Measurements from ENCODE around the gene NCKAP5L.

NCKAP5L gene

DNA sequence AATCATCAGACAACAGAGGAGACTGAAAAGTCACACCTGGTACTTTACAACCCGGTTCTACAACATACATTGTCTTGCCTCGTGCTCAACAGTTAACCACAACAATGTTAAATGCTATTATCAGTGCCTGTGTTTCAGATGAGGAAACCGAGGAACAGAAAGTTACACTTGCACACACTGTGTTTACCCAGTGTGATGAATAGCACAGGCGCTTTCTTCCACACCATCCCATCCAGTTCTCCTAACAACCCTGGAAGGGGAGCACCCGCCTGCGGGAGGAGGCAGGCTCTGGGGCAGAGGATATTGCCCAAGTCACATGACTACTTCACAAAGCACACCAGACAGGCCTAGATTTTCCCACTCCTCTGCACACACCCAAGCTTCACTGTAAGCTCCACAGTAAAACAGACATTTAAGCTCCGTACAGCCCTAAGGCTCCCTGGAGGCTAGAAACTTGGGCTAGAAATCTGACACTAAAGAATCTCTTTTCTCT is 21.8 kb downstream of the NCKAP5L start:
- Histone ChIP-seq H3K36me3 (ENCODE audit: low read depth) (peaks cover 6% of the 10 kb centered on the region; the same call in 1 of the 2 replicates), H3K4me3 (ENCODE audit: severe bottlenecking) (no peak overlapping the region), H3K4me1 (ENCODE audit: insufficient read depth, poor library complexity, severe bottlenecking) (no peaks in the 10 kb centered on the region), H3K27ac (ENCODE audit: poor library complexity, severe bottlenecking) (no peak overlapping the region), H3K27me3 (ENCODE audit: insufficient read depth, poor library complexity, severe bottlenecking) (no peaks in the 10 kb centered on the region), H3K9me3 (ENCODE audit: severe bottlenecking) (no peaks in the 10 kb centered on the region)
- ATAC-seq (ENCODE audit: low read depth): no peak
- TF ChIP-seq, protein P1, sequence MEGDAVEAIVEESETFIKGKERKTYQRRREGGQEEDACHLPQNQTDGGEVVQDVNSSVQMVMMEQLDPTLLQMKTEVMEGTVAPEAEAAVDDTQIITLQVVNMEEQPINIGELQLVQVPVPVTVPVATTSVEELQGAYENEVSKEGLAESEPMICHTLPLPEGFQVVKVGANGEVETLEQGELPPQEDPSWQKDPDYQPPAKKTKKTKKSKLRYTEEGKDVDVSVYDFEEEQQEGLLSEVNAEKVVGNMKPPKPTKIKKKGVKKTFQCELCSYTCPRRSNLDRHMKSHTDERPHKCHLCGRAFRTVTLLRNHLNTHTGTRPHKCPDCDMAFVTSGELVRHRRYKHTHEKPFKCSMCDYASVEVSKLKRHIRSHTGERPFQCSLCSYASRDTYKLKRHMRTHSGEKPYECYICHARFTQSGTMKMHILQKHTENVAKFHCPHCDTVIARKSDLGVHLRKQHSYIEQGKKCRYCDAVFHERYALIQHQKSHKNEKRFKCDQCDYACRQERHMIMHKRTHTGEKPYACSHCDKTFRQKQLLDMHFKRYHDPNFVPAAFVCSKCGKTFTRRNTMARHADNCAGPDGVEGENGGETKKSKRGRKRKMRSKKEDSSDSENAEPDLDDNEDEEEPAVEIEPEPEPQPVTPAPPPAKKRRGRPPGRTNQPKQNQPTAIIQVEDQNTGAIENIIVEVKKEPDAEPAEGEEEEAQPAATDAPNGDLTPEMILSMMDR (IDR thresholded peaks at IDR 0.05; ENCODE audit: poor library complexity, severe bottlenecking): no peak
- DNase-seq (ENCODE audit: low spot score): no peak

DNA sequence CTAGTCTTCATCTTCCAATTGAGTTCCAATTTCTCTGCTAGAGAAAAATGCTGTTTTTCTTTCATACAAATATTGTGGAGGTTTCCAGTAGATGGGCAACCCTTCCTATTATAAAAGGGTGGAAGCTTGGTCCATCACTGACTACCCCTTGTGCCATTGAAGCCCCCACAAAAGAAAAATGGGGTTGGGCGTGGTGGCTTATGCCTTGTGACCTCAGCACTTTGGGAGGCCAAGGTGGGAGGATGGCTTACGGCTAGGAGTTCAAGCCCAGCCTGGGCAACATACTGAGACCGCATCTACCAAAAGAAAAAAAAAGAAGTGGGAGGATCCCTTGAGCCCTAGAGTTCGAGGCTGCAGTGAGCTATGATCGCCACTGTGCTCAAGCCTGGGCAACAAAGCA is 22.8 kb downstream of the NCKAP5L start:
- ATAC-seq (ENCODE audit: low read depth) (no peak), DNase-seq (ENCODE audit: low spot score) (no peak)
- no peak overlapping the region for H3K4me3 ChIP-seq (ENCODE audit: severe bottlenecking)
- H3K9me3 ChIP-seq (ENCODE audit: severe bottlenecking): no peaks in the 10 kb centered on the region
- TF ChIP-seq, protein P1 (IDR thresholded peaks at IDR 0.05; ENCODE audit: poor library complexity, severe bottlenecking): no peak
- H3K27me3 ChIP-seq (ENCODE audit: insufficient read depth, poor library complexity, severe bottlenecking): no peaks in the 10 kb centered on the region
- no peak overlapping the region for H3K27ac ChIP-seq (ENCODE audit: poor library complexity, severe bottlenecking)
- peaks cover 6% of the 10 kb centered on the region; the same call in 1 of the 2 replicates for H3K36me3 ChIP-seq (ENCODE audit: low read depth)
- H3K4me1 ChIP-seq (ENCODE audit: insufficient read depth, poor library complexity, severe bottlenecking): no peaks in the 10 kb centered on the region

DNA sequence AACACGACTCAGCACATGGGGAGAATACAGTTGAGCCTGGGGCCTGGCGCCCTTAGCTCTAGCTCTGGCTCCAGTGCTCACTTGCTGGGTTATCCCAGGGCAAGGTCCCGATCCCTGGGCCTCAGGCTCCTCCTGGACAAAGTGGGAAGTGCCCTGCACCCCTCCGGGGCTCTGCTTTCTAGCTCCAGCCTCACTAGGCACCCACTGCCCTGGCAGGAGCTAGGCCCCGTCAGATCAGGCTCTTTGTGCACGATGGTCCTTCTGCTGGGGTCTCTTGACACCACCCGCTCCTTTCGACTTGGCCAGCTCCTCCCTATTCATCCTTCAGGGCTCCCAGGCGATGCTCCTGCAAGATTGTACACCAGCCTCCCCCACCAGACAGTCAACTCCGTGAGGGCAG is 23.4 kb downstream of the NCKAP5L start:
- peaks cover 6% of the 10 kb centered on the region; the same call in 1 of the 2 replicates for H3K36me3 ChIP-seq (ENCODE audit: low read depth)
- TF ChIP-seq, protein P1 (IDR thresholded peaks at IDR 0.05; ENCODE audit: poor library complexity, severe bottlenecking): no peak
- no peak overlapping the region for H3K27ac ChIP-seq (ENCODE audit: poor library complexity, severe bottlenecking)
- H3K9me3 ChIP-seq (ENCODE audit: severe bottlenecking): no peaks in the 10 kb centered on the region
- no peaks in the 10 kb centered on the region for H3K27me3 ChIP-seq (ENCODE audit: insufficient read depth, poor library complexity, severe bottlenecking)
- ATAC-seq (ENCODE audit: low read depth) (no peak), DNase-seq (ENCODE audit: low spot score) (no peak)
- H3K4me1 ChIP-seq (ENCODE audit: insufficient read depth, poor library complexity, severe bottlenecking): no peaks in the 10 kb centered on the region
- H3K4me3 ChIP-seq (ENCODE audit: severe bottlenecking): no peak overlapping the region

DNA sequence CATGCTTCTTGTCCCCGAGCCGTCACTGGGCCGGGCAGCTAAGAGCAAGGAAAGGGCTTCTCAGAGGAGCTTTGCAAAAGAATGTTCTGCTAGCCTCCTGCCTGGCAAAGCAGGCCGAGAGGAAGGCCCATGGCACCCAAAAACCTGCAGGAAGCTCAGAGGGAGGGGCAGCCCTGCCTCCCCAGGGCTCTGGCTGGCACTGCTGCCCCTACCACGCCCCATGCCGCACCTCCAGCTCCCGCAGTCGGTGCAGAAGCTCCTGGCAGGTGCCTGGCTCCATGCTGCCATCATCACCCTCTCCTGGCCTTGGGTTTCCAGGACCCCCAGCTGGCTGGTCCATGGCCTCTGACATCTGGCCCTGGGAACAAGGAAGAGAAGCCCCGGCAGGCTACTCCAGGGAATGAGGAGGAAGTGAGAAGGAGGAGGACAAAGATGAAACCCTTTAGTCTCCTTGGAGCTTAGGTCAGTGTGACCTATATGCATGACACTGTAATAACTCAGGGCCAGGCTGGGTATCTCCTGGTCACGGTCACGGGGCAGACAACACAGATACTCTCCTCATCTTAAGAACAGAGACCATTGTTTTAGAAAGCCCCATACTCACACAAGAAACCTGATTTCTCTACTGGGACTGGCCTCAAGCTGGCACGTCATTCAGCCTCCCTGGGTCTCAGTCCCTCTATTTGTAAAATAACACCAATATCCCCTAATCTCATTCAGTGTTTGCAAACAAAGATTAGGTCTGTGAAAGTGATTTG is 24.3 kb downstream of the NCKAP5L start:
- Histone ChIP-seq H3K4me1 (ENCODE audit: insufficient read depth, poor library complexity, severe bottlenecking) (no peaks in the 10 kb centered on the region), H3K4me3 (ENCODE audit: severe bottlenecking) (no peak overlapping the region), H3K36me3 (ENCODE audit: low read depth) (peaks cover 6% of the 10 kb centered on the region; the same call in 1 of the 2 replicates), H3K27me3 (ENCODE audit: insufficient read depth, poor library complexity, severe bottlenecking) (no peaks in the 10 kb centered on the region), H3K9me3 (ENCODE audit: severe bottlenecking) (no peaks in the 10 kb centered on the region), H3K27ac (ENCODE audit: poor library complexity, severe bottlenecking) (no peak overlapping the region)
- TF ChIP-seq, protein P1 (IDR thresholded peaks at IDR 0.05; ENCODE audit: poor library complexity, severe bottlenecking): no peak
- DNase-seq (ENCODE audit: low spot score) (no peak), ATAC-seq (ENCODE audit: low read depth) (no peak)
